Measurements from ENCODE around the gene NATD1.

NATD1 gene

DNA sequence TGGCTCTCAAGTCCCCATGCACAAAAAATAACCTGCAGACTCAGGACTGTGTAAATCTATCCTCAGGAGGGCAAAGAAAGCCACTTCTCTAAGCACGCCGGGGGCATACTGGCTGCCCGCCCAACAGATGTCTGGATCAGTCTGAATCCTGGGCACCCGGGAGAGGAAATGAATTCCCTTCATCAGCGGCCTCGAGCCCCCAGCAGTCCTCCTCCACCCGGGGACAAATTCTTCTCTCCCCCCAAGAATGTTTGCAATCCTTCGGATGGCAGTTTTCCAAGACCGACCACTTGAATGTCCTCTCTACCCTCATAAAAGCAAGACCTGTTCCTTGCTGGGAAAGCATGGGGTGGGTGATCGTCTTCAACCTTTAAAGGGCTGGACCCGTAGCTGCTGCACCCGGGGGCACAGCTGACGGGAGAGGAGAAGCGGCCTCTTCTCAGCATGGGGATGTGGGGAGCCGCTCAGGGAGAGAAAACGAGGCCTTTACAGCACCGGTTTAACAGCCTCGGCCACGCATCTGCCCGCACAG is 21.9 kb upstream of the NATD1 start:
- no peak for DNase-seq

DNA sequence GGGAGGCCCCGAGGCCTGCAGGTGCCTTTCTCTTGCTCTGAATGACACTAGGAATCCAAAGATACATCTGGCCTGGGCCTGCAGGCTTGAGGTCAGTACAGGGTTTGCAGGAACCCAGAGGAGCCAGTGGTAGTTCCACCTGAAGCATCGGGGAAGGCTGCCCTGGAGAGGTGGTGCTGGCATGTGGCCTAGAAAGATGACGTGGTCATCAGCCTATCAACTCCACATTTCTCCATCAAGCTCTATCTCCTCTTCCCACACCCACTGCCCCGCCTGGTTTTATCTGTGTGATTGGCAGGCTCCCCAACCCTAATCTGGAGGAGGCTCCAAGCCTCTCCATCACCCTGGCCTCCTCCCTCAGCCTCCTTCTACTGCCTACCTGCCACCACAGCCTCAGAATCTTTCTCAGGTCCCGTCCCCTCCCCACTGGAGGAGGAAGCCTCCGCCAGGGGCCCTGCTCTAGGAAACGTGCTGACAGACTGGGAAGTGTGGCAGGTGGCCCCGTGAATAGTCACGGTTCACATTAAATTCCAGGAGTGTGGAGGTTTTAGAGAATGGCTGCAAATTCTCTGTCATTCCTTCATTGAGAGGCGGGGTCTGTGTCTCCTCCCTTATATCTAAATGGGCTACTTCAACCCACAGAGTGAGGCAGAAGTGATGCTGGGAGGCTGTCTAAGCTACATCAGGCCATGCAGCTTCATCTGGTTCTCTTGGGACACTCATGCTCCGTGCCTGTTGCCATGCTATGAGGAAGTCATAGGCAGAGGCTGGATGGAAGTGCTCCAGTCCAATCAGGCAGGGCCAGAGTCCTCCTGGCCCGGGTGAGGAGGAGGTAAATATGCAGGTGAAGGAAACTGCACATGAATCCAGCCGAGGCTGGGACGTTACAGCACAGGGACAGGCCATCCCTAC is 19.9 kb upstream of the NATD1 start:
- DNase-seq: no peak

GRCh38 chr17:21272250-21272649 is 19.0 kb upstream of the NATD1 start:
- DNase-seq: no peak

GRCh38 chr17:21271454-21272183 is 18.4 kb upstream of the NATD1 start:
- DNase-seq: no peak

GRCh38 chr17:21269394-21269793 is 16.2 kb upstream of the NATD1 start:
- no peak for DNase-seq

- DNase-seq: no peak
These were observed 15.5 kb upstream of the NATD1 start for GRCh38 chr17:21268596-21269188.

GRCh38 chr17:21263376-21263775 is 10.2 kb upstream of the NATD1 start:
- DNase-seq: no peak

- no peak for DNase-seq
These were observed 9.2 kb upstream of the NATD1 start for GRCh38 chr17:21262259-21262993.

DNA sequence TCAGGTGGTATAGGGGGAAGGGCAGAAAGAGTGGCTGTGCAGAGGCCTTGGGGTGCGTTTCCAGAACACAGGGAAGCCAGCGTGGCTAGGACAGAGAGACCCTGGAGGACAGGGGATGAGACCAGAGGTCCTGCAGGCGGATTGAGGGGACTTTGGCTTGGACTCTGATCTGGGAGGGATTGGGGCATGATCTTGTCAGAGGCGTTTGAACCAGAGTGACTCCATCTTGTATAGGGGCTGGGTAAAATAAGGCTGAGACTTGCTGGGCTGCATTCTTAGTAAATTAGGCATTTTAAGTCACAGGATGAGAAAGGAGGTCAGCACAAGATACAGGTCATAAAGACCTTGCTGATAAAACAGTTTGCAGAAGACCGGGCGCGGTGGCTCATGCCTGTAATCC is 5.4 kb upstream of the NATD1 start:
- no peak for DNase-seq

DNA sequence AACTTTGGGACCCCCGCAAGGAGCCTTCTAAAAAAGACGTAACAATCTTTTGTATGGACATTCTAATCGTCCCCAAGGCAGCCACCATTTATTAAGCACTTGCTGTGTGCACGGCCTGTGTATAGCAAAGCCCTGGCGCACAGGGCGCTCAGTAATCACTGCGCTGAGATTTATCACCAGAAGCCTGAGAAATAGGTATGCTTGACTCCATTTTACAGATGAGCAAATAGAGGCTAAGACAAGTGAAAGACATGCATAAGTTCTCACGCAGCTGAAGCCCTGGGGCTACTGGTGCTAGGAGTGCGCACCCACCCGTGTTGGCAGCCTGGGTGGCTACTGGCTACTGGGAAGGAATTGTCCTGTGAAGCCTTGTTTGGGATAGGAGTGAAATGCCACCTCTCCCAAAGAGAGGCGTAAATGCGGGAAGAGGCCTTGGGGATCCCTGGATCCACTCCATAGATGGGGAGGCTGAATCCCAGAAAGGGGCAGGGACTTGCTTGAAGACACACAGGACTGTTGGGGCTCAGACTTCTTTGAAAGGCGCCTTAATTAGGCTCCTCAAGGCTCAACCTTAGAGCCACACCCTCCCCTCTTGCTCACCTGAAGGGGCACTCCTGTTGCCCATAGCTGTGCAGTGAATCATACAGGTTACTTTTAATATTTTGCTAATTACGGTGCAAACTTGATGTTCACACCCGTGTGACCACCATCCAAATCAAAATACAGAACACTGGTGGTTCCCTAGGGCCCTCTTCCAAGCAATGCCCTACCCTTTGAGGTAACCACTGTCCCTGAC is 634 bp upstream of the NATD1 start:
- no peak for DNase-seq

DNA sequence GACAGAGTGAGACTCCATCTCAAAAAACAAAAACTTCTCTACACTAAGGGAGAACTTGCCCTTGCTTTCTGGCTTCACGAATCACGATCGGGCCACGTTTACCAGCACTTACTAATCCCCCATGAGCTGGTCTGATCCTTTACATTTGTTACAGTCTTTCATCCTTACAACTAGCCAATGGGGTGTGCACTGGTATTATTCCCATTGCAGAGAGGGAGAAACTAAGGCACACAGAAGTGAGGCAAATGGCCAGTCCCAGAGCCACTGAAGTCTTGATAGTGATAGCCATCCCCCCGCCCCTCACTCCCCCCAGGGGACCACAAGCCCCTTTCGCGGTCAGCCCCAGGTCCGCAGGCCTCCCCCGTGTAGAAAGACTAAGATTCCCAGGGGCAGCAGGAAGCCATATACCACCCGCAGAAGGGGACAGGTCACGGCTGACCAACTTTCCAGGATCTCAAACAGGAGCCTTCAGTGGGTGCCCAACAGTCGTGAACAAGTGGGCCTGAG is 868 bp downstream of the NATD1 start:
- DNase-seq: no peak

GRCh38 chr17:21251337-21252010 is 1.7 kb downstream of the NATD1 start:
- DNase-seq: no peak

GRCh38 chr17:21250854-21251253 is 2.4 kb downstream of the NATD1 start:
- DNase-seq: no peak

- DNase-seq: no peak
These were observed 3.1 kb downstream of the NATD1 start for GRCh38 chr17:21249920-21250703.

DNA sequence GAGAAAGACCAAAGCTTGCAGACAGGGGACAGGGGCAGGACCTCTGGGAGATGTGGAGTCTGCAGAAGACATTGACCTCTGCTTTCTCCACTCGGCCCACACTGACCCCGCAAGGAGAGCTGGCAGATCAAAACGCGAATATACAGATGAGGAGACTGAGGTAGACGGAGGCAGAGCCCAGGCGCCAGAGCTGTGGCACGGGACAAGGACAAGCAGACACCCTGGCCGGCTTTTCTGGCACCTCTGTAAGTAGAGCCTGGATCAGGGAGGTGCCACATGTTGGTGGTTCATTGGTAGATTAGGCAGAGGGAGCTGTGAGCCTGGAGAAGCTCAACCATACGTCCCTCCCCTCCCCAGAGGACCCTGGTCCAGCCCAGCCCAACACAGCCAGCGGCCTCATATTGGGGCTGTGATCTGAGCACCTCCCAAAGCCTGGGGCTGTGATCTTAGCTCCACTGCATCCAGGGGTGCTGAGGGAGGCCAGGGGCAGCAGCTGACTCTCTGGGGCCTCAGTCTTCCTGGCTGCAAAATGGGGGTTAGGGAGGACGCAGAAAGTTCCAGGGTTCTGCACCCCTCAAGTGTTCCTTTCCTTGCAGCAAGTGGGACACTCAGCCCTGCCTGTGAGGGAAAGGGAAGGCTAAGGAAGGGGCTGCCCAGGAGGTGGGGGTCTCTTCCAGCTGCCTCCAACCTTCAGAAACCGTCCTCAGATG is 4.0 kb downstream of the NATD1 start:
- DNase-seq: no peak

- no peak for DNase-seq
These were observed 4.7 kb downstream of the NATD1 start for GRCh38 chr17:21248500-21248899.

GRCh38 chr17:21247552-21248258 is 5.5 kb downstream of the NATD1 start:
- DNase-seq: no peak

DNA sequence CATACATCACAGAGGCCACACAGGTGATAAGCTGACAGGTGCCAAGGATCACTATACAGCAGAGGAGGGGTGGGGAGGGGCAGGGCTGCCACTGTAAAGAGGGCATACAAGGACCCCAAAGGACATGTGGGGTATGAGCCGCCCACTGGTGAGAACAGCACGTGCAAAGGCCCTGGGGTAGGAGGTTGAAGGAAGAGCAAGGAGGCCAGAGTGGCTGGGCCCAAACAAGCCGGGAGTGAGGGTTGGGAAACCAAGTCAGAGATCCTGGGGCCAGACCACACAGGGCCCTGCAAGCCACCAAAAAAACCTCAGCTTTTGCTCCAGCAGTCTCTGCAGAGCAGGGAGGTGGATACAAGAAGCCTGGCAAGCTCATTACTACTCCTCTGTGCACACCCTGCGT is 6.5 kb downstream of the NATD1 start:
- DNase-seq: no peak

DNA sequence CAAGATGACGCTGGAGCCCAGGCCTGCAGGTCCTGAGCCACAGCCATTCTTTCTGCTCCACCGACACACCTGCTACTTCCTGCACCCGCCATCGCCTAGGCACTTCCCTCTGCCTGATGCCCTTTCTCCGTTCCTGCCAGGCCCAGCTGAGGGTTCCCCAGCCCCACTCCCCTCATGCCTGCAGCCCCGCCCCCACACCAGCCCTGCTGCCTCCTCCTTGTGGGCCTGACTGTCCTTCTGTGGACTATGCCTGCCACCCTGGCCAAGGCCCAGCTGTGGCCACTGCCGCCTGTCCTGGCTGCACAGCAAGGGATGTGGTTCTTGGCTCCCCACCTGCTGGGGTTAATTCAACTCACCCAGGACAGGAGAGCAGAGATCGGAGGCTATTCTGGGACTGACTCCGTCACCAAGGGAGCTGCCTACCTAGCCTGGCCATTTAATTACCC is 7.5 kb downstream of the NATD1 start:
- no peak for DNase-seq

Data from NCI-H1436 treated with DMSO at 0.1 percent for 48 hours (cell line).